Skin of body (tissue), 2 donors: ENCODE data around the gene RBFA. TPM values are rescaled to one million over a fixed set of nuclear protein-coding genes. Genes with fewer than 3 reads are reported as not detected.
"Not testable (repeated sequence)": the region's sequence is repeated elsewhere in the genome, so short reads cannot be mapped to it uniquely, and the experiment has no call there.

Experiments
- DNase-seq: peaks from one replicate; lab custom pipeline; 2025; lab: John Stamatoyannopoulos, UW
- total RNA-seq: library from RNA; depleted of rRNA; stranded (reverse); fragments of >200 nt; gene quantifications from one replicate; pipeline ENCODE4 v1.2.3, GENCODE V29; 2014

Gene RBFA
- total RNA-seq, 1 donor from 2014 or later = 33.4 TPM

- DNase-seq = not testable (repeated sequence)
Observed at GRCh38 chr18:80027719-80028118, 6.5 kb upstream of the RBFA start.

- no peak for DNase-seq
Observed at GRCh38 chr18:80029690-80030089, 4.5 kb upstream of the RBFA start.

DNA sequence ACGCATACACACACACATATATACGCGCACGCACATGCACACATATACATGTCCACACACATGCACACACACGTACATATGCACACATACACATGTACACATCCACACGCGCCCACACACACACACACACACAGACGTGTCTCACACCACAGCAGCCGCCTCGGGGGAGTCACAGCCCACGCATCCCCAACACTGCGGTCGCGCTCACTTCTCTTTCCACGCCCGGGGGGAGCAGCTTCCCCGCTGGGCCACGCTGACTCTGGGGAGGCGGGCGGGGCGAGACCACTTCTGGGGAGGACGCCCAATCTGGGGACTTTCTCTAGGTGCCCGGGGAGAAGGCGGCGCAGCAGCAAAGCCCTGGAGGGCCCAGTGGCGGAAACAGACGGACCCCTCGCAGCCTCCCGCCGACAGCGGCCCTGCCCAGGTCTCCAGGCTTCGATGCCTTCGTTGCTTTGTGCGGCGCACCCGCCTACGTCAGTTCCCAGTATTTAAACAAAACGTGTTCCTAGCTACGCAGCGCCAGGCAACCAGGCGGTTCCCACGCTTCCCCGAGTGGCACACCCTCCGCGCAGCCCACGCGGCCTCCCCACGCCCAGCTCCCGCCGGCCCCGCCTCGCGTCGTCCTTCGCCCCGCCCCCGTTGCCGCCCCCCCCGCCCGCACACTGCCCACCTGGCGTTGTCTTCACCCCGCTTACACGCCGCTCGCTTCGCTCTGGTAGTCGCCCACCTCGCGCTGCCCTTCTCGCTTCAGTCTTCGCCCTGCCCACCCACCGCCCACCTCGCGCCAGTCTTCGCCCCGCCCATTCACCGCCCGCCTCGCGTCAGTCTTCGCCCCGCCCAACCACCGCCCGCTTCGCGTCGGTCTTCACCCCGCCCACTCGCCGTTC is 810 bp upstream of the RBFA start:
- peak; percentile 72 for DNase-seq

DNA sequence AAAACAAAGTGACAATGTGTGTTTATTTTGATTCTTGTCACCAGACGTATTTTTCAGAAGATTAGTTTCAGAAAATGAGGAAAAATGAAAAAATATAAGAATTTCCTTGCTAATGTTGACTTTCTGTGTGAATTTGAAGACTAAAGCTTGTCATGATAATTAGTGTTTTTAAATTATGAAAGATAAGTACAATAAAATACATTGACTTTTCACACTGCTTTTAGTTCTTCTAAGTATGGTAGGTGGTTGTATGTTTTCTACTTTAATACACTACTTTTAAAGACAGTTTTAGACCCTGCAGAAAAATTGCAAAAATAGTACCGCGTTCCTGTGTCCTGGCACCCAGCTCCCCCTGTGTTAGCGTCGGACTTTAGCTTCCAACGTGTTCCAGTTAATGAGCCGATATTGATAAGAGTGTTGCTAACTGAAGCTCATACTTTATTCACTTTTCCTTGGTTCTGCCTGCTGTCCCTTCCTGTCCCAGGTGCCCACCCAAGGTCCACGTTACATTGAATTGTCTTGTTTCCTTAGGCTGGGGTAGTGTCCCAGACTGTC is 695 bp downstream of the RBFA start:
- DNase-seq = no peak

DNA sequence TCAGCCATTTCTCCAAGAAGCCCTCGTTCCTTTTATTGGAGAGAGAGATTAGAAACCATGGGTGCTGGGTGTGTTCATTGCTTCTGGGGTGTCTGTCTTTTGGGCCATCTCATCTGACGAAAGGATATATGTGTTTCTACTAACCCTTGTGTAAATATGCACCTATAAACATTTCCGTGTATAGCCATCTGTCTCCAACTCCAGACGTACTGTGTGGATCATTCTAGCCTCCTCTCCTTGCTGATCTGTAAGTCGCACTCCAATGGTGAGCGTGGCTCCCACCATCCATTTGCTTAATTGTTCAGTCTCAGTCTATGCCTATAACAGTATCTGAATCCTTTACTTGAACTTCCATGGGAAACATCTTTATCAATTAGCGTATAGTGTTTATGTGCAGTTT is 1.8 kb downstream of the RBFA start:
- DNase-seq = no peak

- DNase-seq = no peak
Observed at GRCh38 chr18:80037300-80037699, 3.1 kb downstream of the RBFA start.

DNA sequence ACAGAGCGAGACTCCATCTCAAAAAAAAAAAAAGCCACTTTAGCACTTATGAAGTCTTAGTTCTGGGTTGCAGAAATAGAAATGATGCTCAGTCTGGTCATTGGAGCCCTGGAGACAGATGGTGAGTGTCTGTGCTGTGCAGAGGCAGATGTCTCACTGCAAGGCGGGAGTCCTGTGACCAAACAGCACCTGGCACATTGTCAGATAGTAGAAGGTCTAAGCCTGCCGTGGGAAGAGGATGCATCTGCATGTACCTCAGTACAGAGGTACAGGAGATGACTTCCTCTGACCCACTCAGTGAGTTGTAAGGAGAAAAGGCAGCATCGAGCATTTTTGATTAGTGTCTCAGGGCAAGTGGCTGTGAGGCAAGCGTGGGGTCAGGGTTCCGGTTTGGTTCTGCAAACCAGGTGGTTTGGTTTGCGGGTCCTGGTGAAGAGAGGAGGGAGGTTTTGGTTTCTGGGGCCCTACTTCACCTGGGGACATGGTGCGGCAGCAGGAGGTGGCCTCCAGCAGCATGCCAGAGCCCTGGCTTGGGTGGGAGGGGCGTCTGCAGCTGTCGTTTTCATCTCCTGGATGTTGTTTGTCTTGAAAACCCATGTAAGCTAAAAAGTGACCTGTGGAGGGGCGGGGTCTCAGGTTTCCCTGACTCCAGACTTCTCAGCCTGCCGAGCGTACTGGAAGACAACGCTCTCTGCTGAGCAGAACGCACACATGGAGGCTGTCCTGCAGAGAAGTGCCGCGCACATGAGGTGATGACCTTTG is 3.8 kb downstream of the RBFA start:
- no peak for DNase-seq

DNA sequence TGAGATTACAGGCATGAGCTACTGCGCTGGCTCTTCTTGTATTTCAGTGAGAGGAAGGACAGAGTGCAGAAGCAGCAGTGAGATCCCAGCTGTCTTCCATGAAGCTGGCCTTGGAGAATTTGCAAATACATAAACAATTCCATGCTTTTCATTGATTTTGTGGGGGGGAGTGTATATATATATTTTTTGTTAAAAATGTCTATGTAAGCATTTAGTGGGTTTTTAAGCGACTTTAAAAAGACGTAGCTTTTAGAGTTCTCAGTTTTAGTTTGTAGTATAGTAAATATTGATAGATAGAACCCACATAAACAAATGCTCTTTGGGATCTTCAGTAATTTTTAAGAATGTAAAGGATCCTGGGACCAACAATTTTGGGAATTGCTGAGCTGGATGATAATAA is 6.3 kb downstream of the RBFA start:
- DNase-seq = no peak

GRCh38 chr18:80041424-80041823 is 7.2 kb downstream of the RBFA start:
- no peak for DNase-seq

DNA sequence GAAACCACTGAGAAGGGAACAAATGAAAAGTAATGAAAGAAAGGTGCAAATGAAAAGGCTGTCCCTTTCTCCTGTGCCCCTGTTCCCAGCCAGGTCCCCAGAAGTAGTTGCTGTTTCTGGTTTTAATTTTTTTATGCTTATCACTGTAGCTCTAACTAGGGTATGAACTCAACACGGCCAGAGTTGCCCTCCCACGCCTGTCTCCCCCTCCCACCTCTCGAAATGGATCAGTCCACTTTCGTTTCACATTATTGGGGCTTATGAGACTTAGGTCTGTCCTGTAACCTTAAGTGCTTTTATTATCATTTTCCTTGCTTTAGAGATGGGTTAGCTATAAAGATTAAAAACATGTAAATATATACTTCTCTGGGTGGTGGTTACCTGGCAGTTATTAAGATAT is 8.6 kb downstream of the RBFA start:
- DNase-seq = no peak

DNA sequence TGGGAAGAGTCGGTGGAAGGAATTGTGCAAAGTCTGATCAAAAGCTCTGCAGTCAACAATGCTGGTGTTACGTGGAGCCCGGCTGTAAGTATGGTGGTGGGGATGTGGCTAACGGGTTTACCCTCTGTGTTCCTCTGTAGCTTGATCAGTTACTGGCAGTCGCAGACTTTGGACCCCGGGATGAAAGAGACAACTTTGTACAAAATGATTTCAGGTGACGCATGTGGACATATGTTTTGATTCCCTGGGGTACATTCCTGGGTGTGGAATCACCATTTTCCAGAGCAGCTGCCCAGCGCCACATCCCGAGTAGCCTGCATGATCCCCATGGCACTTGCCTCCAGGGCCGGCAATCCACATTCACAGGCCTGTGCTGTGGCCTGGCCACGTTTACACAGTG is 9.8 kb downstream of the RBFA start:
- no peak for DNase-seq

GRCh38 chr18:80046011-80046410 is 11.8 kb downstream of the RBFA start:
- no peak for DNase-seq

- DNase-seq = no peak
Observed at GRCh38 chr18:80046431-80046830, 12.2 kb downstream of the RBFA start.

GRCh38 chr18:80046961-80047541 is 12.8 kb downstream of the RBFA start:
- no peak for DNase-seq

GRCh38 chr18:80050797-80051196 is 16.6 kb downstream of the RBFA start:
- DNase-seq = no peak

DNA sequence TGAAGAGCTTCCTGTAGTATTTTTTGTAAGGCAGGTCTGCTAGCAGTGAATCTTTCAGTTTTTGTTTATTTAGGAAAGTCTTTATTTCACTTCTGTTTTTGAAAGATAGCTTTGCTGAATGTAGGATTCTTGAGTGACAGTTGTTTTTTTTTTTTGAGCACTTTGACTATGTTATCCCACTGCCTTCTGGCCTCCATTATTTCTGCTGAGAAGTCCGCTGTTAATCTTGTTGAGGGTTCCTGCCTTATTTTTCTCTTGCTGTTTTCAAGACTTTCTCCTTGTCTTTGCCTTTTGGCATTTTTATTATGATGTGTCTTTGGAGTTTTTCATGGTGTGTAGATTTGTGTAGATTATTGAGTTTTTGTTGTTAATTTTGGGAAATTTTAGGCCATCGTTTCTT is 21.9 kb downstream of the RBFA start:
- DNase-seq = no peak

DNA sequence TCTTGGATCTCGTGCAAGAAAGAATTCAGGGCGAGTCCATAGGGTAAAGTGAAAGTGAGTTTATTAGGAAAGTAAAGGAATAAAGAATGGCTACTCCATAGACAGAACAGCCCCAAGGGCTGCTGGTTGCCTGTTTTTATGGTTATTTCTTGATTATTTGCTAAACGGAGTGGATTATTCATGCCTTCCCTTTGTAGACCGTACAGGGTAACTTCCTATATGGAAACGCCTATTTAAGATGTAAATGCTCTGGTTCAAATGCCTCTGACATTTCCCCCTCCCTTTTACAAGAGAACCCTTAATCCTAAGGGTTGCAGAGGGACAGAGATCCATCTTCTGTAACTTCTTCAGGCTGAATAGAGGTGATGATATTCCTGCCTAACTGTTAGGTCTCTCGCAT is 25.7 kb downstream of the RBFA start:
- no peak for DNase-seq

- DNase-seq = no peak
Observed at GRCh38 chr18:80065705-80066104, 31.5 kb downstream of the RBFA start.

DNA sequence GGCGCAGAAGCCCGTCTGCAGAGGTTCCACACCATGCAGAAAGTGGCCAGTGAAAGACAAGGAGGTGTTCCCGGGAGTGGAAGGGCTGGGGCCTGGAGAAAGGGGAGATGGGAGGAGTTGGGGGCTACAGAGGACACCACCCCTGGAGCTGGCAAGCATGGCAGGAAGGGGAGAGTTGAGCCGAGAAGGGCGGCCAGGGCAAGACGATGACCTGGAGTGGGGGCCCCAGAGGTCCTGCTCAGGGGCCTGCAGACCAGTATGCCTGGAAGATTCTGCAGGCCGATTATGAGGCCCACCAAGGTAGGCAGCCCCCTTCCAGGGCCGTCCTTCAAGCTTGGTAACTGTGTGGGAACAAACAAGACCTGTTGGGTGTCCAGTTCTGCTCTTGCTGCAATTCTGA is 33.1 kb downstream of the RBFA start:
- no peak for DNase-seq

DNA sequence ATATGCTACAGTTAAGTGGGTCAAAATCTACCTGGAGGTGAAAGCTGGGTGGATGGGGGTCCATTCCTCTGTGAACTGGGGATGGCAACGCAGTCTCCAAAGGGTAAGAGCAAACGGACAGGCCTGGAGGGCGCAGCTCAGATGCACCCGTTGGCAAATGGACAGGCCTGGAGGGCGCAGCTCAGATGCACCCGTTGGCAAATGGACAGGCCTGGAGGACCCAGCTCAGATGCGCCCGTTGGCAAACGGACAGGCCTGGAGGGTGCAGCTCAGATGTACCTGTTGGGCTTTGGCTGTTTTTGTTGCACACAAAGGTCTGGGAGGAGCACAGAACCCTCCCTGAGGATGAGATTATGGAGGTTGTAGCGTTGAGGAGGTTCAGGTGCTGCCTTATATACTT is 33.7 kb downstream of the RBFA start:
- DNase-seq = no peak

GRCh38 chr18:80068571-80069272 is 34.5 kb downstream of the RBFA start:
- DNase-seq = no peak
